Measurements from ENCODE around the gene FAM89B.

The FAM89B gene

DNA sequence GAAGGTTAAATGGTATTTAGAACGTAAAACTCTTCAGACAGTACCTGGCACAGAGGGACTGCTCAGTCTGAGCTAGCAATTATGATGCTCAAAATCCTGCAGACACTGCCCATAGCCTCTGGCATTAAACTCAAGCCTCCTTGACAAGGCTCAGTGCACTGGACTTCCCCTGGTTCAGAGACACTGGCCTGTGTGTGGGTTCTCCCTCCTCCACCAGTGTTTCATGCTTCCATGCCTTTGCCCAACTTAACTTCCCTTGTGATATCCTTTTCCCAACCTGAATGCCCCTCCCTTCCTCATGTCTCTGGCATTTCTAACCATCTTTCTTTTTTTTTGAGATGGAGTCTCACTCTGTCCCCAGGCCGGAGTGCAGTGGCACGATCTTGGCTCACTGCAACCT is 23.2 kb upstream of the FAM89B start:
- no peak overlapping the region for H3K9ac ChIP-seq
- H2AFZ ChIP-seq: no peak overlapping the region
- H3K27me3 ChIP-seq (ENCODE audit: control insufficient read depth, insufficient read depth, low read length): no peaks in the 10 kb centered on the region
- H3K9me3 ChIP-seq (ENCODE audit: control insufficient read depth, low read length): no peaks in the 10 kb centered on the region
- H3K36me3 ChIP-seq (ENCODE audit: control insufficient read depth, insufficient read depth, low read length): no peaks in the 10 kb centered on the region
- H3K4me1 ChIP-seq: no peaks in the 10 kb centered on the region
- no peak overlapping the region for H3K27ac ChIP-seq
- H3K4me3 ChIP-seq (ENCODE audit: low read depth, low read length): no peak overlapping the region
- TF ChIP-seq, protein P1, sequence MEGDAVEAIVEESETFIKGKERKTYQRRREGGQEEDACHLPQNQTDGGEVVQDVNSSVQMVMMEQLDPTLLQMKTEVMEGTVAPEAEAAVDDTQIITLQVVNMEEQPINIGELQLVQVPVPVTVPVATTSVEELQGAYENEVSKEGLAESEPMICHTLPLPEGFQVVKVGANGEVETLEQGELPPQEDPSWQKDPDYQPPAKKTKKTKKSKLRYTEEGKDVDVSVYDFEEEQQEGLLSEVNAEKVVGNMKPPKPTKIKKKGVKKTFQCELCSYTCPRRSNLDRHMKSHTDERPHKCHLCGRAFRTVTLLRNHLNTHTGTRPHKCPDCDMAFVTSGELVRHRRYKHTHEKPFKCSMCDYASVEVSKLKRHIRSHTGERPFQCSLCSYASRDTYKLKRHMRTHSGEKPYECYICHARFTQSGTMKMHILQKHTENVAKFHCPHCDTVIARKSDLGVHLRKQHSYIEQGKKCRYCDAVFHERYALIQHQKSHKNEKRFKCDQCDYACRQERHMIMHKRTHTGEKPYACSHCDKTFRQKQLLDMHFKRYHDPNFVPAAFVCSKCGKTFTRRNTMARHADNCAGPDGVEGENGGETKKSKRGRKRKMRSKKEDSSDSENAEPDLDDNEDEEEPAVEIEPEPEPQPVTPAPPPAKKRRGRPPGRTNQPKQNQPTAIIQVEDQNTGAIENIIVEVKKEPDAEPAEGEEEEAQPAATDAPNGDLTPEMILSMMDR (IDR thresholded peaks at IDR 0.05): no peak
- peaks cover 3% of the 10 kb centered on the region for H3K79me2 ChIP-seq
- H3K4me2 ChIP-seq (ENCODE audit: low read length): no peak overlapping the region

DNA sequence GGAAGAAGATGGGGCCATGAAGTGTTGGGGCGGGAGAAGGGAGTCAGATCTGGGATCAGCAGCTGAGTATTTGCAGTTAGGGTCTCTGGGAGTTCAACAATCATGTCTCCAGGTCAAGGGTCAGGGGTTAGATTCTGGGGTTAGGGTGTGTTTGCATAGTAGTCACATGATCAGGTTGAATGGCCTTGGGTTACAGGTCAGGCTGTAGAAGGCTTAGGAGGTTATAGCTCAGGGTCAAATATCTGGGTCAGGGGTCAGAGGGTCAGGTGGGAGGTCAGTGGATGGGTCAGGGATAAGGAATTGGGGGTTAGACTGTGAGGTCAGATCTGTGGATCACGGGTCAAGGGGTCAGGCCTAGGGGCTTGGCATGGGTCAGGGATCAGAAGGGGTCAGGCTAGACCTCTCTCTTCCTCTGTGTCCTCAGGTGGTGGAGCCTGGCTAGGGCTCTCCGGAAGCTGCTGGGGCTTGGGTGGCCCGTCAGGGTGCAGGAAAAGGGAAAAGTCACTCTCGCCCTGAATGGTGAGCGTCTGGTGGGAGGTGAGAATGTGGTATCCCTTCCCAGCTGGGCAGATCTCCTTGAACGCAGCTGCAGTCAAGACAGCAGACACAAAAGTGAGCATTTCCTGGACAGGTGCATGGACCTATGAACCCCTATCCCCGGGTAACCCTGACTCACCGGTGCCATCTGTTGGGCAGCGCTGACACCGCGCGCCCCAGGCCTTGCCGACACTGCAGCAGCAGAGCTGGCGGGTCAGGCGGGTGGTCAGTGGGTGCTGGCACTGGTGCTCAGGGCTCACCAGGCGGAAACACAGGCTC is 20.6 kb upstream of the FAM89B start:
- H3K4me3 ChIP-seq (ENCODE audit: low read depth, low read length): no peak overlapping the region
- TF ChIP-seq, protein P1 (IDR thresholded peaks at IDR 0.05): peak; percentile 51

DNA sequence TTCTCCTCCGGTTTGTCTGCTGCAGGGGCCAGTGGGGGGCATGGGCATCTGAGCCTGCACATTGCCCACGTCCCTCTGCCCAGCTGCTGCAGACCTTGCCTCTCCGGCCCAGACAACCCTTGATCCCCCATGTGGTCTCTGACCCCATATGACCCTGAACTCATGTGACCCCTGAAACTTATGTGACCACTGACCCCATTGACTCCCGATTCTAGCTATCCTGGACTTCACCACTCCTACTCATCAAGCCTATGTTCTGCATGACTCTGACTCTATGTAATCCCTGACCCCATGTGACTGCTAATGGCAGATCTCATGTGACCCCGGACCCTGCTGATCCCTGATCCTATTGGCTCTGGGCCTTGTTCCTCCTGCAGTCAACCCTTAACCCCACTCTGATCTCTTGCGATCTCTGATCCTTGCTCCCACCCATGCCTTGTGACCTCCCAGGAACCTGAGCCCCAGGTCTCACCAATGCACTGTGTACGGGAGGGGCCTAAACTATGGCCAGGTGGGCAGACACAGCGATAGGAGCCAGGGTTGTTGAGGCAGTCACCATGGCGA is 19.9 kb upstream of the FAM89B start:
- TF ChIP-seq, protein P1 (IDR thresholded peaks at IDR 0.05): no peak
- Histone ChIP-seq H3K9me3 (ENCODE audit: control insufficient read depth, low read length) (no peaks in the 10 kb centered on the region), H3K36me3 (ENCODE audit: control insufficient read depth, insufficient read depth, low read length) (no peaks in the 10 kb centered on the region), H3K27me3 (ENCODE audit: control insufficient read depth, insufficient read depth, low read length) (no peaks in the 10 kb centered on the region), H3K79me2 (peaks cover 3% of the 10 kb centered on the region), H2AFZ (no peak overlapping the region), H3K4me3 (ENCODE audit: low read depth, low read length) (no peak overlapping the region), H3K4me1 (peaks cover 9% of the 10 kb centered on the region), H3K27ac (no peak overlapping the region), H3K4me2 (ENCODE audit: low read length) (no peak overlapping the region), H3K9ac (no peak overlapping the region)

More for the DNA sequence above, 20.6 kb upstream of the FAM89B start:
- H2AFZ ChIP-seq: no peak overlapping the region
- no peaks in the 10 kb centered on the region for H3K36me3 ChIP-seq (ENCODE audit: control insufficient read depth, insufficient read depth, low read length)
- H3K4me2 ChIP-seq (ENCODE audit: low read length): no peak overlapping the region
- H3K9me3 ChIP-seq (ENCODE audit: control insufficient read depth, low read length): no peaks in the 10 kb centered on the region
- peaks cover 9% of the 10 kb centered on the region for H3K4me1 ChIP-seq
- peaks cover 3% of the 10 kb centered on the region for H3K79me2 ChIP-seq
- no peak overlapping the region for H3K9ac ChIP-seq
- H3K27me3 ChIP-seq (ENCODE audit: control insufficient read depth, insufficient read depth, low read length): no peaks in the 10 kb centered on the region
- H3K27ac ChIP-seq: no peak overlapping the region

DNA sequence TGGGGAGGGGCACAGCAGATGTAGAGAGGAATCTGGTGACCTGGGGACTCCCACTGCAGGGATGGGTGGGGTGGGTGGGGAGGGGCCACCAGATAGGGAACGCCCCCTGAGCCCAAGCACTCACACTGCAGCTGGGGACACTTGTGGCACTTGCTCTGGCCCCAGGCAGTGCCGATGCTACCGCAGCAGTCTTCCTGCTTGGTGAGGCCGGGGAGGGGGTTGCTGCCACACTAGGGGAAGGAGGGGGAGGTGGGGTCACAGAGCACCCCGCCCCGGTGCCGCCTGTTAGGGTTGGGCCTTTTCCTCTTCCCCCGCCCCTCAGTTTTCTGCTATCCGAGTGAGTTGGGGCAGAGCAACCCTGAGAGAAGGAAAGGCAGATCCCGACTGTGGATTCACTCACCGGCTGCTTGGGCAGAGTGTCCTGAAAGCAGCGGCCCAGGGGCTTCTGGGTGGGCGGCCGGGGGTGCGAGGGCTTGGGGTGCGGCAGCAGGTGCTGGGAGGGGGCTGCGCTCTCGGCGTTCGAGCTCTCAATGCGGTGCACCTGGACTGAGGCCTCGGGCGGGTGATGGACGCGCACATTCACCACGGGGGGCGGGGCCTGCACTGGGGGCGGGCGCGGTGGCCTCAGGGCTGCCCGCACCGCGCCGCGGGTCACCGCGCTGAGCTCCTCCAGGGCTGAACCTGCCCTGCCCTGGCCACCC is 18.9 kb upstream of the FAM89B start:
- no peaks in the 10 kb centered on the region for H3K36me3 ChIP-seq (ENCODE audit: control insufficient read depth, insufficient read depth, low read length)
- H3K9me3 ChIP-seq (ENCODE audit: control insufficient read depth, low read length): no peaks in the 10 kb centered on the region
- no peak overlapping the region for H3K9ac ChIP-seq
- no peak overlapping the region for H2AFZ ChIP-seq
- H3K4me2 ChIP-seq (ENCODE audit: low read length): no peak overlapping the region
- peaks cover 9% of the 10 kb centered on the region for H3K4me1 ChIP-seq
- no peak overlapping the region for H3K4me3 ChIP-seq (ENCODE audit: low read depth, low read length)
- H3K27ac ChIP-seq: no peak overlapping the region
- H3K79me2 ChIP-seq: peaks cover 3% of the 10 kb centered on the region
- H3K27me3 ChIP-seq (ENCODE audit: control insufficient read depth, insufficient read depth, low read length): no peaks in the 10 kb centered on the region
- TF ChIP-seq, protein P1 (IDR thresholded peaks at IDR 0.05): no peak
